NCI-H2029 treated with DMSO at 0.1 percent for 48 hours (cell line): ENCODE data around the gene HIGD1C.

Source experiments
- DNase-seq: peaks from one replicate; lab custom pipeline; 2025; lab: John Stamatoyannopoulos, UW

The HIGD1C gene

GRCh38 chr12:51018956-51019355, 66.6 kb downstream of the HIGD1C start:
- no peak for DNase-seq

GRCh38 chr12:51019927-51020326, 67.6 kb downstream of the HIGD1C start:
- no peak for DNase-seq
